Measurements from ENCODE around the gene H3-3A. TPM values are rescaled to one million over a fixed set of nuclear protein-coding genes. Genes with fewer than 3 reads are reported as not detected.
A peak's percentile ranks its signal among the peaks of the same experiment; 100 is the strongest.

Gene H3-3A
- total RNA-seq, 1 experiment from 2014 or later: 963 TPM

DNA sequence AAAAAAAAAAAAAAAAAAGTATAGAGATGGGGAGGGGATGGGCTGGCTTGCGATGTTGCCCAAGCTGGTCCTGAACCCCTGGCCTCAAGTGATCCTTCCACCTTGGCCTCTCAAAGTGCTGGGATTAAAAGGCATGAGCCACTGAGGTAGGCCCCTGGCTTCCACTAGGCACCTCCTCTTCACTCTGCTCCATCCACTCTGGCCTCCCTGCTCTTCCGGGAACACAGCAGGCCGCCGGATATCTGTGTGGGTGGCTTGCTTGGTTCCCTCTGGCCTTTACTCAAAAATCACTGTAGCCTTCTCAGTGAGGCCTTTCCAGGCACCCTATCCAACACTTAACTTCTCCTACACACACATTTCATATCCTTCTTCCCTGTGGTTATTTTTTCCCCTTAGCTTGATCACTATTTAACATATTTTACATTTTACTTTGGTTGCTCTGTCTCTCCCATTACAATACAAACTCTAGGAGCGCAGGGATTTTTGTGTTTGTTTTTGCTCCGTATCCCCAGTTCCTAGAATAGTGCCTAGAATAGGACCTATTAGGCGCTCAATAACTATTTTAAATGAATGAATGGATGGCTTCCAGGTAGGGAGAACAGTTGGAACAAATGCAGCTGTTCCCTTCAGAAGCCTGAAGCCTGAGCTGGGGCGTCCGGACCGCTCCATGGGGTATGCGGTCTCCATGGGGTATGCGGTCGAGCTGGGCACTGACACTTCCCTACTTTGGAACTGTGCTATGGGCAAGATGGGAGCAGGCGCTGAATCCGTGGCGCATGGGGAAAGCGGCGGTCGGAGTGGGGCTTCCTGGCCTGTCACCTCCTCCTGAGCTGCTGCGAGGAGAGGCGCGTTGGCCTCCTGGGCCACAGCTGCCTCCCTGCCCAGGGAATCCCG lies 46.7 kb downstream of the H3-3A start:
- Histone ChIP-seq H3K4me3 (ENCODE audit: insufficient read depth, low read depth, low read length) (peak overlapping the region; percentile 74), H3K36me3 (replicated peaks; ENCODE audit: control insufficient read depth, insufficient read depth, low read length) (no peaks in the 10 kb centered on the region), H3K27me3 (ENCODE audit: control insufficient read depth, insufficient read depth, low read length) (peaks cover 8% of the 10 kb centered on the region)
- no peak for DNase-seq

DNA sequence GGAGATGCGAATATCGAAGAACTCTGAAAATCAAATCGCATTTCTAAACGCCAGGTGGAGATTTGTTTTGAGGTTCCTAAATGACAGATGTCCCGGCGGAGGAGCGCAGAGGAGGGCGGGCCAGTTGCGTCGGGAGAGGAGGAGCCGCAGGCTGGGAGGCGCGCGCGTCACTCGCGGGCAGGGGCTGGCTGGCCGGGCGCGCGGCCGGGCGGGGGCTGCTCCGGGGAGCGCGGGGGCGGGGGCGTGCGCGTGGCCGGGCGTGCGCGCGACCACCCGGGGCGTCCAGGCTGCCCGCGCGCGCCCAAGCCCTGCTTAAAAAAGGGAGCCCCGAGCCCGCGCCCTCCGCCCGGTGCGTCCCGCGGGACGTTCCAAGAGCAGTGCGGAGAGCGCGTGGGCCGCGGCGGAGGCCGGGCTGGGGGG lies 47.3 kb downstream of the H3-3A start:
- Histone ChIP-seq H3K27me3 (ENCODE audit: control insufficient read depth, insufficient read depth, low read length) (peaks cover 8% of the 10 kb centered on the region), H3K4me3 (ENCODE audit: insufficient read depth, low read depth, low read length) (peak overlapping the region; percentile 74), H3K36me3 (replicated peaks; ENCODE audit: control insufficient read depth, insufficient read depth, low read length) (no peaks in the 10 kb centered on the region)
- peak; percentile 98 for DNase-seq

DNA sequence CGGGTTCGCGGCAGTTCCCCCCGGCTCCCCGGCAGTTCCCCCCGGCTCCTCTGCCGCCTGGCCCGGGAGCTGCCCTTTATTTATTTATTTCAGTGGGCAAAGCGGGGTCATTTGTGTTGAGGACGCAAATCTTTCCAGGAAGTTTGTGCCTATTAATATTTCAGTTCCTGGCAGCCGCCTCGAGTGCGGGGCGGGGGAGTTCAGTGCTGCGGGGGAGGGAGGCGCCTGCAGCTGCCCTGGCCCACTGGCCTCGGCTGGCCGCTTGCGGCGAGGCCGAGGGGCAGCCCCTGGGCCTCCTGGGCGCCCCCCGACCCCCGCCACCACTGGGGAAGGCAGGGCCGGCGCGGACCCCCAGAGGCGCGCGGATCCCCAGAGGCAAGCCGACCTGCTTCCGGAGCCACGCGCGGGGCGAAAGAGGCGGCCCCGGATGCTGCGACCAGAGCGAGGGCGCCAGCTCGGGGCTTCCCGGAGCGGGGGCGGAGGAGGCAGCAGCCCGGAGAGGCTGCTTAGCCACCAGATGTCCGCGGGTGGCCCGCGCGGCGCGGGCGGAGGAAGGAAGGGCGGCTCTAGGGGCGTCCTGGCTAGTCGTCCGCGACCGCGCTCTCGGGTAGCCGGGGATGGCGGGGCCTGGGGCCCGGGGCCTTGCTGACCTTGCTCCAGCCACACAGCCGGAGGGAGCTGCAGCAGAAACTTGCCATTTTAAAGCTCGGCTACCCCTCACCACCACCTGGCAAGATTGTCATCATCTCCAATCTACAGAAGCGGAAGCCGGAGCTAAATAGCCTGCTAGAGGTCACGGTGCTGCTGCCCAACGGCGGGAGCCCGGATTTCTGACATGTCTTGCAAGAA lies 48.0 kb downstream of the H3-3A start:
- Histone ChIP-seq H3K27me3 (ENCODE audit: control insufficient read depth, insufficient read depth, low read length) (peaks cover 8% of the 10 kb centered on the region), H3K36me3 (replicated peaks; ENCODE audit: control insufficient read depth, insufficient read depth, low read length) (no peaks in the 10 kb centered on the region), H3K4me3 (ENCODE audit: insufficient read depth, low read depth, low read length) (peak overlapping the region; percentile 74)
- DNase-seq: peak; percentile 89

DNA sequence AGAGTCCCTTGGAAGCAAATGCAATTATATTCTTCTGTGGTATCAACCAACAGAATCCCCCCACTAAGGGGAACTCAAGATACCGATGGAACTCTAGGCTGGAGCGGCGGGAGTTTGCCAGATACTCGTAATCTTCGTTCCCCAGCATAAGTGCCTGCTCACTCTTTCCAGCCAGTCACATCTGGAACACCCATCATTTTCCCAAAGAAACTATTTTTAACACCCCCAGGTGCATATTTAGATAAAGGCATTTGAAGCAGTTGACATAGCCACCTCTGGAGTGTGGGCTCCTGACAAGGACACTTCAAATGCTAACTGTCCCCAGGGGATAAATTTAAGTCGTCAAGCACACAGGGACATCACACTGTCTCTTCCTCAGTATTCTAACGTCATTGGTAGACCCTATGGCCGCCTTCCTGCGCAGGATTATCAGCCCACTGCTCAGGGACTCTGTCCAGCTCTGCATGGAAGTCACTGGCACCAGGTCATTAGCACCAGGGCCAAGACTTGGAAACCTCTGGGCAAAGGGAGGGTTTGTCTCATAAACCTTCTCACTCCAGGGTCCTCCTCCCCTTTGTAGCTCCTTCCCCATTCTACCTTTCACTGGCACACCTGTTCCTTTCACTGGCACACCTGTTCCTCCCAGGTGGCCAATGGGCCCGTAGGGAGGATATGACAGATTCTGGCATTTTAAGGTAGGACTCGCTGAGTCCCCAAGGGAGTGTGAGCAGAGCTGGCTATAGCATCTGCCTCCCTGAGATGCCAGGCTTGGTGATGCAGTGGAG lies 48.8 kb downstream of the H3-3A start:
- peak; percentile 75 for DNase-seq
- peaks cover 8% of the 10 kb centered on the region for H3K27me3 ChIP-seq (ENCODE audit: control insufficient read depth, insufficient read depth, low read length)
- peak overlapping the region; percentile 74 for H3K4me3 ChIP-seq (ENCODE audit: insufficient read depth, low read depth, low read length)
- no peaks in the 10 kb centered on the region for H3K36me3 ChIP-seq (replicated peaks; ENCODE audit: control insufficient read depth, insufficient read depth, low read length)

DNA sequence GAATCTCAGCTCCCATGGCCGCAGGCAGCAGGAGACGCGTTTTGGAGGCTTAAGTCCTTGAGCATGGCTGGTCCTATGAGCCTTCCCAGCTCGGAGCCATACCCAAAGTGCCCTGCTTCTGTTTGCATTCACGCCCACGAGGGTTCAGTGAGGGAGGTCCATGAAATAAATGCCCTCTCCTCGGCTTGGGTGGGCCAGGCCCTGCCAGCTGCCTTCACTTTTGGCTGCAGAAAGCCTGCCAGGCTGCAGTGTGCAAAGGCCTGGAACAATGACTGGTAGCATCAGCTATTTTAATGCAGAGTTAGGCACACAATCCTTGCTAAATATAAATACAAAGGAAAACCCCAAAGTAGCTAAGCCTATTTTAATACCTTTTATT lies 49.4 kb downstream of the H3-3A start:
- Histone ChIP-seq H3K36me3 (replicated peaks; ENCODE audit: control insufficient read depth, insufficient read depth, low read length) (no peaks in the 10 kb centered on the region), H3K4me3 (ENCODE audit: insufficient read depth, low read depth, low read length) (no peak overlapping the region), H3K27me3 (ENCODE audit: control insufficient read depth, insufficient read depth, low read length) (peaks cover 8% of the 10 kb centered on the region)
- DNase-seq: no peak

DNA sequence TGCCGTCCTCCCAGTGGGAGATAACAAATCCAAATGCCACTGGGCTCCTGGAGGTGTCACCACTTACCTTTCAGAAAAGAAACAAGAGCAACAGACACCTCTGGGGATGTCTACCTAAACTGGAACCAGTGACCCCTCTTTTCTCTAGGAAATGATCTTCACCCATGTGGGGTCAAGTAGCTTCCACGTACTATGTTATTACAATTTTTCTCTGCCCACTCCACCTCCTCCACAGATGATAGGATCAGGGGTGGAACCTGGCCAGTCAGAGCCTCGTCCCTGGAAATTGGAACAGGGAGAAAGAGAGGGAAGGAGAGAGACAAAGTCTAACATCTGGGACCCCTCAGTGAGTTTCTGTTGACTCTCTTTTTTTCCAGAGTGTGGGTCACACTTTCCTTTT lies 50.1 kb downstream of the H3-3A start:
- H3K36me3 ChIP-seq (replicated peaks; ENCODE audit: control insufficient read depth, insufficient read depth, low read length): no peaks in the 10 kb centered on the region
- no peak overlapping the region for H3K4me3 ChIP-seq (ENCODE audit: insufficient read depth, low read depth, low read length)
- no peak for DNase-seq

DNA sequence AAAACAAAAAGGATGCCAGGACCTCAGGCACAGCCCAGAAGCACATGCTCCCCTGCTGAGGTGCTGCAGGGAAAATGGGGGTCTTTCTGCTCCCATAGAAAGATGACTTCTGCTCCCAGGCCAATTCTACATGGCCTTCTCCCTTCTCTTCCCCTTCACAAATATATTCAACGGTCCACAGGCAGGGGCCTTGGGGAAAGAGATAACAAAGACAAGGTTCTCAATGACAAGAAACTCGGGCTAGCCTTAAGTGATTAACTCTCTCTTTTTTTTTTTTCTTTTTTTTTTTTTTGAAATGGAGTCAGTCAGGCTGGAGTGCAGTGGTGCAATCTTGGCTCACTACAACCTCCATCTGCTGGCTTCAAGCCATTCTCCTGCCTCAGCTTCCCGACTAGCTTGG lies 54.2 kb downstream of the H3-3A start:
- DNase-seq: no peak
- Histone ChIP-seq H3K36me3 (replicated peaks; ENCODE audit: control insufficient read depth, insufficient read depth, low read length) (no peaks in the 10 kb centered on the region), H3K27me3 (ENCODE audit: control insufficient read depth, insufficient read depth, low read length) (peaks cover 13% of the 10 kb centered on the region), H3K4me3 (ENCODE audit: insufficient read depth, low read depth, low read length) (no peak overlapping the region)

More for the DNA sequence above, 50.1 kb downstream of the H3-3A start:
- peaks cover 8% of the 10 kb centered on the region for H3K27me3 ChIP-seq (ENCODE audit: control insufficient read depth, insufficient read depth, low read length)

DNA sequence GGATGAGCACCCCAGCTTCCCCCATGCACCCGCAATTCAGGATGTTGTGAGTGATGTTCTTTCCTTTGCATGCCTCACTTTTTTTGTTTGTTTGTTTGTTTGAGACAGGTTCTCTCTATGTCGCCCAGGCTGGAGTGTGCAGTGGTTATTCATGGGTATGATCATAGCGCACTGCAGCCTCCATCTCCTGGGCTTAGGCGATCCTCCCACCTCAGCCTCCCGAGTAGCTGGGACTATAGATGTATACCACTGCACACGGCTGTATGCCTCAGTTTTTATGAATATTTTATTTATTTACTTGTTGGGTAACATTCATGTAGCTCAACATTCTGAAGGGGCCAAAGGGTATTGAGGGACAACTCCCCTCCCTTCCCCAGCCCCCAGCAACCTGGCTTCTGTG lies 54.8 kb downstream of the H3-3A start:
- no peak for DNase-seq

DNA sequence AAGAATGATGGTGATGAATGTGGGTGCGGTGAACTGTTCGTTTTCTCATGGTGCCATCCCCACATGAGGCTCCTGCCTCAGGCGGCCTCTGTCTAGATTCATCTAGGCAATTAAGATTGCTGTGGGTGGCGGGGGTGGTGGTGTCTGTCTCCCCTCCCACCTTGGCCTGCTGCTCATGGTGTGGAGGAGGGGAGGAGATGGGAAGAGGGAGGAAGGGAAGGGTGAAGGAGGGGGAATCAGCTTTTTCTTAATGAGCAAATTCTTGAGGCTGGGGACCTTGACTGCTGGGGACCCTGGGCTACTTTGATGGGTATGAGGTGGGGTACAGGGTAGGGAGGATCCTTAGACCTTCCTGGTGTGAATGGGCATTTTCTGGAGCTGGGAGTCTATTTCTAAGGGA lies 55.8 kb downstream of the H3-3A start:
- Histone ChIP-seq H3K36me3 (replicated peaks; ENCODE audit: control insufficient read depth, insufficient read depth, low read length) (no peaks in the 10 kb centered on the region), H3K27me3 (ENCODE audit: control insufficient read depth, insufficient read depth, low read length) (peaks cover 11% of the 10 kb centered on the region), H3K4me3 (ENCODE audit: insufficient read depth, low read depth, low read length) (no peak overlapping the region)
- DNase-seq: peak; percentile 21

More for the DNA sequence above, 54.8 kb downstream of the H3-3A start:
- H3K36me3 ChIP-seq (replicated peaks; ENCODE audit: control insufficient read depth, insufficient read depth, low read length): no peaks in the 10 kb centered on the region
- H3K4me3 ChIP-seq (ENCODE audit: insufficient read depth, low read depth, low read length): no peak overlapping the region
- H3K27me3 ChIP-seq (ENCODE audit: control insufficient read depth, insufficient read depth, low read length): peaks cover 11% of the 10 kb centered on the region

DNA sequence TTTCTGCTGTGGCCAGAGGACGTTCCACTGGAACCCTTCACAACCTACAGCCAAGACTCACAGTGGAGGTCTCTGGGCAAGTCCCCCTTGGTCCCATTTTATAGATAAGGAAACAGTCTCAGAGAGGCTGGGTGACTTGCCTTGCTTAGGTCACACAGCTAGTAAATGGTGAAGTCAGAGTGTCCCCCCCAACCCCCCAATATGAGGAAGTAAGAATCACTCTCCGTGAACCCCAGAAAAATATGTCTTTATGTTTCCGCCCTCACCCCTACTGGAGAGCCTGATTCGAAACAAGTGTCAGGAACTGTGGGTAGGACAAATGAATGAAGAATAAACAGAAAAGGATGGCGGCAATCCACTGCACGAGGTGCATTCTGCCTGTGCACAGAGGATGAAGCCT lies 56.7 kb downstream of the H3-3A start:
- peak; percentile 13 for DNase-seq
- Histone ChIP-seq H3K27me3 (ENCODE audit: control insufficient read depth, insufficient read depth, low read length) (peaks cover 11% of the 10 kb centered on the region), H3K36me3 (replicated peaks; ENCODE audit: control insufficient read depth, insufficient read depth, low read length) (no peaks in the 10 kb centered on the region), H3K4me3 (ENCODE audit: insufficient read depth, low read depth, low read length) (no peak overlapping the region)

DNA sequence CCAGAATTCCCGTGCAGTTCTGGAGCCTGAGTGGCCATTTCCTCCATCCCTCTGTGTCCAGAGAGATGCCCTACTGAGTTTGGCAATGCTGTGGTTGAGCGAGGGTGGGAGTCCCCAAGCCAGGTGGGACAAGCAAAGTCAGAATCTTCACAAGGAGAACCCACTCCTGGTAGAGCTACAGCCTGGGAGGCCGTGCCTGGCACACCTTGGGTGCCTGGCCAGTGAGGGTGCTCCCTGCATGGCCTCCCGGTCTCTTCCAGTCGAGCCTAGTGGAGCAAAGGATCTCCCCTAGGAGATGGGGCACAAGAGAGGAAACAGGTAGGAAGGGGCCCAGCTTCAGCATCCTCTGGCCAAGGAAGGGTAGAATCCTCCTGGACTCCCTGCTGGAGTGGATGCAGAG lies 57.9 kb downstream of the H3-3A start:
- Histone ChIP-seq H3K36me3 (replicated peaks; ENCODE audit: control insufficient read depth, insufficient read depth, low read length) (no peaks in the 10 kb centered on the region), H3K4me3 (ENCODE audit: insufficient read depth, low read depth, low read length) (no peak overlapping the region), H3K27me3 (ENCODE audit: control insufficient read depth, insufficient read depth, low read length) (peaks cover 11% of the 10 kb centered on the region)
- DNase-seq: no peak

DNA sequence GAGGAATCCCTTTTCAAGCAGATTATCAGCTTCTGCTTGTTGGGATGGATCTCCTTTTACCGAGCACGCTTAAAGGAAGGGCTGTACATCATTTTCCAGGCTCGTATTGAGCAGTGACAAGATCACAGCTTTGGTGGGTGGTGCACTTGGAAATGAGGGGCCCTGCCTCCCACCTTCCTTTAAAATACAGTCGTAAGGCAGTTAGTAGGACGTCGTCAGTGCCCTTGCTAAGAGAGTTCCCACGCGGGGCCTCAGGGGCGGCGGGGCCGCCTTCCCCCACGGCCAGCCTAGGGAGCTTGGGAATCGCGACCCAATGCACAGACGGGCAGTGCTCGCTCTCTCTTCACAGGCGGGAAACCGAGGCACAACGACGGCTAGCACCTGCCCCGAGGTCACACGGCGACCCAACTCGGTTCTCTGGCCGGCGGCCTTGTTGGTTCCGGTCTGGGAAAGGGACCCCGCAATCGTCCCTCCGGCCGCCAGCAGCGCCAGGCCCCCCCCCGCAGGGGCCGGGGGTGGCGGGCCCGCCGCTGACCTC lies 58.6 kb downstream of the H3-3A start:
- DNase-seq: no peak
- Histone ChIP-seq H3K27me3 (ENCODE audit: control insufficient read depth, insufficient read depth, low read length) (peaks cover 11% of the 10 kb centered on the region), H3K4me3 (ENCODE audit: insufficient read depth, low read depth, low read length) (peak overlapping the region; percentile 78), H3K36me3 (replicated peaks; ENCODE audit: control insufficient read depth, insufficient read depth, low read length) (no peaks in the 10 kb centered on the region)

Data from H7 (cell line).